H1 (cell line): ENCODE measurements around the gene DNAJC16. TPM values are rescaled to one million over a fixed set of nuclear protein-coding genes. Genes with fewer than 3 reads are reported as not detected.

Experiments used
- CTCF ChIA-PET: fragments of 300-600 bp; sonication (Branson Sonifier 250); formaldehyde crosslinking; loops from one replicate; lab custom pipeline; 2021; ENCODE audit not compliant: partially characterized antibody; lab: Charles Lee
- POLR2A ChIA-PET: fragments of 300-600 bp; sonication (Branson Sonifier 250); formaldehyde crosslinking; loops from one replicate; lab custom pipeline; 2021; ENCODE audit warnings: inconsistent platforms; ENCODE audit not compliant: partially characterized antibody; lab: Charles Lee
- DNase-seq, 2 experiments: peaks; one replicate each; pipeline versions ENCODE4 v3.0.0 to v3.0.0-alpha.2; 2010 to 2022; ENCODE audit warnings: low spot score in 2 of 2, low read depth in 1 of 2, mixed read lengths in 1 of 2
- FAIRE-seq: peaks from 2 replicates; lab custom pipeline; 2011; peaks lifted over from hg19 to GRCh38; lab: Jason Lieb, UNC
- H2AFZ ChIP-seq: 2 replicates; pipeline ENCODE4 v1.8.1; 2012; ENCODE audit warnings: low read length, inconsistent platforms
- H2AK5ac ChIP-seq: 2 replicates; pipeline ENCODE4 v1.6.1; 2013; ENCODE audit warnings: low read depth, low read length
- H2BK120ac ChIP-seq: replicated peaks from 2 replicates; pipeline ENCODE3; 2013; ENCODE audit warnings: low read depth, low read length, inconsistent platforms
- H2BK12ac ChIP-seq: 2 replicates; pipeline ENCODE4 v1.6.1; 2013; ENCODE audit warnings: low read depth, low read length
- H2BK15ac ChIP-seq: 2 replicates; pipeline ENCODE4 v1.6.1; 2013; ENCODE audit warnings: low read length
- H2BK20ac ChIP-seq: 2 replicates; pipeline ENCODE4 v1.6.1; 2013; ENCODE audit warnings: low read length
- H2BK5ac ChIP-seq: 2 replicates; pipeline ENCODE4 v1.6.1; 2013; ENCODE audit warnings: low read depth, low read length
- H3K14ac ChIP-seq: 2 replicates; pipeline ENCODE4 v1.6.1; 2013; ENCODE audit warnings: inconsistent platforms; ENCODE audit not compliant: insufficient read length
- H3K18ac ChIP-seq: 2 replicates; pipeline ENCODE4 v1.6.1; 2013; ENCODE audit warnings: low read length; ENCODE audit errors: extremely low read depth
- H3K23ac ChIP-seq: 2 replicates; pipeline ENCODE4 v1.6.1; 2013; ENCODE audit warnings: inconsistent platforms; ENCODE audit not compliant: insufficient read length
- H3K23me2 ChIP-seq: 2 replicates; pipeline ENCODE4 v1.6.1; 2013; ENCODE audit warnings: low read depth, low read length
- H3K27ac ChIP-seq: 2 replicates; pipeline ENCODE4 v1.6.1; 2011; ENCODE audit warnings: low read depth, low read length, inconsistent platforms
- H3K27me3 ChIP-seq, 4 experiments: replicated peaks in 1 of 4; 1 replicate in 1 of 4; 2 replicates in 3 of 4; pipeline versions ENCODE4 v1.6.1 to v1.8.1; 2011 to 2013; ENCODE audit warnings: low read length in 3 of 4, mild to moderate bottlenecking in 3 of 4, inconsistent platforms in 2 of 4, mixed read lengths in 2 of 4, moderate library complexity in 1 of 4; ENCODE audit not compliant: control insufficient read depth in 3 of 4, insufficient read depth in 3 of 4; ENCODE audit errors: extremely low read depth in 1 of 4
- H3K36me3 ChIP-seq, 4 experiments: 2 replicates each; pipeline versions ENCODE4 v1.6.1 to v1.8.1; 2011 to 2013; ENCODE audit warnings: mild to moderate bottlenecking in 4 of 4, low read length in 3 of 4, moderate library complexity in 2 of 4, control low read depth in 1 of 4, inconsistent platforms in 1 of 4; ENCODE audit not compliant: insufficient read depth in 4 of 4, control insufficient read depth in 2 of 4
- H3K4ac ChIP-seq: replicated peaks from 2 replicates; pipeline ENCODE3; 2013; ENCODE audit warnings: low read length, low read depth, mixed read lengths, inconsistent platforms; ENCODE audit not compliant: insufficient read length
- H3K4me1 ChIP-seq, 4 experiments: replicated peaks in 1 of 4; 1 replicate in 1 of 4; 2 replicates in 3 of 4; pipeline versions ENCODE4 v1.6.1 to v1.8.1; 2011 to 2013; ENCODE audit warnings: low read length in 3 of 4, inconsistent platforms in 2 of 4, mixed read lengths in 1 of 4; ENCODE audit not compliant: insufficient read depth in 4 of 4, control insufficient read depth in 3 of 4
- H3K4me2 ChIP-seq, 2 experiments: 2 replicates each; pipeline versions ENCODE4 v1.6.1 to v1.8.1; 2011 to 2013; ENCODE audit warnings: low read depth in 2 of 2, low read length in 2 of 2, control low read depth in 1 of 2, inconsistent platforms in 1 of 2, mild to moderate bottlenecking in 1 of 2; ENCODE audit not compliant: insufficient read depth in 1 of 2
- H3K4me3 ChIP-seq, 4 experiments: fragments of 200-600, 300-600 bp in 1 of 4; sonication (generic), shearing (Covaris generic), sonication (Bioruptor Twin) in 1 of 4; 2 replicates each; pipeline versions ENCODE4 v1.5.1 to v1.8.1; 2011 to 2016; ENCODE audit warnings: low read length in 4 of 4, low read depth in 3 of 4, control low read depth in 2 of 4, inconsistent platforms in 2 of 4, mild to moderate bottlenecking in 2 of 4, mixed read lengths in 1 of 4, moderate library complexity in 1 of 4; ENCODE audit not compliant: insufficient read depth in 2 of 4; ENCODE audit errors: extremely low read depth in 1 of 4
- H3K56ac ChIP-seq: replicated peaks from 2 replicates; pipeline ENCODE3; 2013; ENCODE audit warnings: low read depth, mild to moderate bottlenecking, mixed read lengths, low read length, inconsistent platforms; ENCODE audit not compliant: insufficient read length
- H3K79me1 ChIP-seq: 2 replicates; pipeline ENCODE4 v1.6.1; 2013; ENCODE audit warnings: low read depth, low read length, control low read depth
- H3K79me2 ChIP-seq, 2 experiments: 2 replicates each; pipeline versions ENCODE4 v1.6.1 to v1.8.1; 2012 to 2013; ENCODE audit warnings: low read length in 2 of 2, mild to moderate bottlenecking in 2 of 2, inconsistent platforms in 1 of 2; ENCODE audit not compliant: insufficient read depth in 2 of 2, control insufficient read depth in 1 of 2
- H3K9ac ChIP-seq, 4 experiments: replicated peaks in 1 of 4; 1 replicate in 1 of 4; 2 replicates in 3 of 4; pipeline versions ENCODE4 v1.6.1 to v1.8.1; 2011 to 2013; ENCODE audit warnings: low read depth in 3 of 4, low read length in 3 of 4, control low read depth in 2 of 4, mild to moderate bottlenecking in 2 of 4, moderate library complexity in 2 of 4, inconsistent platforms in 1 of 4; ENCODE audit errors: extremely low read depth in 1 of 4
- H3K9me3 ChIP-seq, 2 experiments: 2 replicates each; pipeline versions ENCODE4 v1.6.1 to v1.8.1; 2012 to 2013; ENCODE audit warnings: mild to moderate bottlenecking in 2 of 2, moderate library complexity in 2 of 2, control low read depth in 1 of 2, inconsistent platforms in 1 of 2, low read depth in 1 of 2, low read length in 1 of 2, mixed read lengths in 1 of 2; ENCODE audit not compliant: insufficient read depth in 2 of 2
- H4K20me1 ChIP-seq, 2 experiments: replicated peaks in 1 of 2; 2 replicates each; pipeline versions ENCODE3 to v1.8.1; 2011 to 2013; ENCODE audit warnings: inconsistent platforms in 2 of 2, low read length in 2 of 2, mild to moderate bottlenecking in 1 of 2; ENCODE audit not compliant: insufficient read depth in 2 of 2, control insufficient read depth in 1 of 2
- H4K5ac ChIP-seq: 2 replicates; pipeline ENCODE4 v1.6.1; 2013; ENCODE audit warnings: low read length, low read depth, mixed read lengths, inconsistent platforms; ENCODE audit not compliant: insufficient read length
- H4K8ac ChIP-seq: 2 replicates; pipeline ENCODE4 v1.8.0; 2013; ENCODE audit warnings: mild to moderate bottlenecking, moderate library complexity, low read length, inconsistent platforms; ENCODE audit not compliant: insufficient read depth; ENCODE audit errors: extremely low read depth
- H4K91ac ChIP-seq: replicated peaks from 2 replicates; pipeline ENCODE3; 2013; ENCODE audit warnings: low read length, mixed read lengths, inconsistent platforms; ENCODE audit not compliant: insufficient read length
- CBX5 ChIP-seq: fragments of 300-800, 300-1000 bp; sonication (generic); IDR thresholded peaks from 2 replicates; pipeline ENCODE4 v1.7.1; 2016; ENCODE audit warnings: antibody characterized with exemption, low read length, low read depth
- EZH2 ChIP-seq: fragments of 200-600 bp; sonication (generic); IDR thresholded peaks from 2 replicates; pipeline ENCODE4 v1.7.1; 2012; ENCODE audit warnings: low read depth, mild to moderate bottlenecking, moderate library complexity, low read length, inconsistent platforms; ENCODE audit not compliant: severe bottlenecking
- JUN ChIP-seq: IDR thresholded peaks from 2 replicates; pipeline ENCODE4 v1.6.1; 2011; ENCODE audit warnings: low read depth, mild to moderate bottlenecking, improper control_type of control experiment, low read length
- MAFK ChIP-seq: IDR thresholded peaks from 2 replicates; pipeline ENCODE4 v1.6.1; 2012; ENCODE audit warnings: low read depth, mild to moderate bottlenecking, improper control_type of control experiment, low read length
- NANOG ChIP-seq: IDR thresholded peaks from 2 replicates; pipeline ENCODE4 v1.6.1; 2011; ENCODE audit warnings: low read length, low read depth, mild to moderate bottlenecking, inconsistent platforms; ENCODE audit not compliant: insufficient read depth, poor library complexity, severe bottlenecking
- SAP30 ChIP-seq: fragments of 300-600 bp; sonication (generic); IDR thresholded peaks from 2 replicates; pipeline ENCODE4 v1.7.1; 2012; ENCODE audit warnings: low read length, moderate library complexity, mild to moderate bottlenecking, inconsistent platforms; ENCODE audit not compliant: insufficient read depth, insufficient replicate concordance
- WGBS, 2 experiments: shearing (Covaris generic) in 1 of 2; methylation state at CpG; one replicate each; pipeline versions ENCODE4 v1.1.6 to v1.1.7; 2013 to 2015; ENCODE audit warnings: low lambda C conversion rate in 2 of 2, mixed read lengths in 2 of 2, inconsistent platforms in 1 of 2, low coverage in 1 of 2, missing lambda C conversion rate in 1 of 2; ENCODE audit not compliant: insufficient replicate concordance in 2 of 2, insufficient coverage in 1 of 2, insufficient read length in 1 of 2; ENCODE audit errors: extremely low coverage in 1 of 2, missing lambda C conversion rate in 1 of 2; 5-methylcytosine and 5-hydroxymethylcytosine counted together
- polyA plus RNA-seq, 7 experiments: library from polyadenylated mRNA; depleted of rRNA in 3 of 7; stranded (reverse) in 5 of 7; unstranded in 2 of 7; fragments of >200 nt in 5 of 7; fragments of 200-250 nt in 2 of 7; gene quantifications; 1 replicate in 5 of 7; 2 replicates in 1 of 7; 4 replicates in 1 of 7; pipeline versions ENCODE4 v1.2.1 to v1.2.3, GENCODE V29; 2011 to 2013; ENCODE audit warnings: missing spikeins in 2 of 7, mixed read lengths in 2 of 7
- total RNA-seq: library from RNA; stranded (reverse); fragmentation: NEBNext Ultra II Directional; extraction: Animal tissue kit (Norgen Biotek cat#: 25700); gene quantifications from 2 replicates; pipeline ENCODE4 v1.2.1, GENCODE V29; 2021
- TF ChIP-seq, protein P1 (sequence below): IDR thresholded peaks from 2 replicates; pipeline ENCODE4 v1.6.1; 2011; ENCODE audit warnings: low read length, improper control_type of control experiment

Gene DNAJC16
- total and polyA plus RNA-seq, 2 of the 8 experiments (the other 6 are each of a cell fraction or from before 2014, with no cell fraction given), result 7.9 to 23.3 TPM

DNA sequence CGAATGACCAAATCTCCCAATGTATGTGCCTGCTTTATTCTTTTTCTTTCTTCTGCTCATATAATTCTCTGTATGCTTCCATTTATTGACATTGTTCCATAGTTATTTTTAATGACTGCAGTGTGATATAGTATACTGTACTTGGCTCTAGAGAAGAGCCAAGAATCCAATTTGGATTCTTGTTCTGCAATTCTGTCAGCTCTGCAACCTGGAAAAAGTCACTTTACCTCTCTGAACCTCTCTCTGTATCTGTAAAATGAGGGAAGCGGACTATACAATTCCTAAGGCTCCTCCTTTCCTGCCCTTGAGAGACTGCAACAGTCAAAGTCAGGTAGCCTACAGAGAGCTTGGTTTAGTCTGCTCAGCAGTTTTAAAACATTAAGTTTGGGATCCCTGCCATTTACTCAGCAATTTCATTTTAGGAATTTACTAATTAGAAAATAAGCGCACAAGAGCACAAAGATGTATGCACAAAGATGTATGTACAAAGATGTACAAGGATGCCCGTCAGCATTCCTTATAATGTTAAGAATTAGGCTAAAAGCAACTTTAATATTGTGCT lies 14.7 kb downstream of the DNAJC16 start:
- WGBS, 2 experiments, result 83% methylated on average over 4 of the region's 4 CpGs; no CpG with 5 or more reads in 1 of the 2 experiments
- no peak overlapping the region for H3K4me3 ChIP-seq
- TF ChIP-seq, protein P1, sequence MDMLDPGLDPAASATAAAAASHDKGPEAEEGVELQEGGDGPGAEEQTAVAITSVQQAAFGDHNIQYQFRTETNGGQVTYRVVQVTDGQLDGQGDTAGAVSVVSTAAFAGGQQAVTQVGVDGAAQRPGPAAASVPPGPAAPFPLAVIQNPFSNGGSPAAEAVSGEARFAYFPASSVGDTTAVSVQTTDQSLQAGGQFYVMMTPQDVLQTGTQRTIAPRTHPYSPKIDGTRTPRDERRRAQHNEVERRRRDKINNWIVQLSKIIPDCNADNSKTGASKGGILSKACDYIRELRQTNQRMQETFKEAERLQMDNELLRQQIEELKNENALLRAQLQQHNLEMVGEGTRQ, result no peak
- TF ChIP-seq SAP30 (no peak), CBX5 (no peak), NANOG (no peak), EZH2 (no peak), JUN (no peak), MAFK (no peak)

More for the DNA sequence above, 14.7 kb downstream of the DNAJC16 start:
- no peak overlapping the region for H3K14ac ChIP-seq
- no peaks in the 10 kb centered on the region for H3K27me3 ChIP-seq
- H2BK12ac ChIP-seq, result no peak overlapping the region
- no peak overlapping the region for H3K27ac ChIP-seq
- H3K79me1 ChIP-seq, result no peaks in the 10 kb centered on the region
- DNase-seq (no peak), FAIRE-seq (no peak)
- no peak overlapping the region for H3K18ac ChIP-seq
- H3K4me2 ChIP-seq, result no peak overlapping the region
- no peak overlapping the region for H3K9ac ChIP-seq
- POLR2A ChIA-PET, result no interaction called here
- no peak overlapping the region for H3K4ac ChIP-seq
- H3K23ac ChIP-seq, result no peak overlapping the region
- no peak overlapping the region for H2AK5ac ChIP-seq
- no peak overlapping the region for H2BK120ac ChIP-seq
- H4K8ac ChIP-seq, result no peak overlapping the region
- no peak overlapping the region for H2AFZ ChIP-seq
- no peaks in the 10 kb centered on the region for H3K4me1 ChIP-seq
- H3K23me2 ChIP-seq, result no peaks in the 10 kb centered on the region
- no peaks in the 10 kb centered on the region for H3K9me3 ChIP-seq
- H4K20me1 ChIP-seq, result no peaks in the 10 kb centered on the region
- H4K91ac ChIP-seq, result no peak overlapping the region
- H3K79me2 ChIP-seq, result no peaks in the 10 kb centered on the region
- H3K56ac ChIP-seq, result no peak overlapping the region
- peaks cover 4 to 58% (median 24%) of the 10 kb centered on the region in 4 experiments for H3K36me3 ChIP-seq
- H4K5ac ChIP-seq, result no peak overlapping the region
- CTCF ChIA-PET, result no interaction called here
- no peak overlapping the region for H2BK15ac ChIP-seq
- H2BK5ac ChIP-seq, result no peak overlapping the region
- H2BK20ac ChIP-seq, result no peak overlapping the region
